HepG2 (cell line): ENCODE data around the gene BRD3. TPM values are rescaled to one million over a fixed set of nuclear protein-coding genes. Genes with fewer than 3 reads are reported as not detected.

Source experiments
- TEAD2 ChIP-seq: sonication (generic); formaldehyde crosslinking; IDR thresholded peaks from 2 replicates; pipeline ENCODE4 v1.9.0; 2021; ENCODE audit warnings: missing genetic modification reagents
- THAP11 ChIP-seq: IDR thresholded peaks from 2 replicates; pipeline ENCODE4 v1.6.1; 2016; ENCODE audit warnings: missing biosample characterization, missing genetic modification reagents
- ZEB1 ChIP-seq: IDR thresholded peaks from 2 replicates; pipeline ENCODE4 v1.6.1; 2012; ENCODE audit warnings: mild to moderate bottlenecking, low read depth, inconsistent platforms; ENCODE audit not compliant: insufficient replicate concordance
- ZFY ChIP-seq: sonication (generic); formaldehyde crosslinking; IDR thresholded peaks from 2 replicates; pipeline ENCODE4 v1.4.0; 2020; ENCODE audit warnings: missing genetic modification reagents
- ZMYM3 ChIP-seq: sonication (generic); formaldehyde crosslinking; IDR thresholded peaks from 2 replicates; pipeline ENCODE4 v1.5.1; 2020; ENCODE audit warnings: mild to moderate bottlenecking, missing genetic modification reagents
- ZNF17 ChIP-seq: sonication (generic); formaldehyde crosslinking; IDR thresholded peaks from 2 replicates; pipeline ENCODE4 v1.5.0; 2020; ENCODE audit warnings: mild to moderate bottlenecking, missing genetic modification reagents
- ZNF292 ChIP-seq: sonication (generic); formaldehyde crosslinking; IDR thresholded peaks from 2 replicates; pipeline ENCODE4 v1.8.1; 2022; ENCODE audit warnings: mild to moderate bottlenecking, low read depth, missing genetic modification reagents, borderline replicate concordance
- ZNF713 ChIP-seq: sonication (generic); formaldehyde crosslinking; IDR thresholded peaks from 2 replicates; pipeline ENCODE4 v1.4.0; 2020; ENCODE audit warnings: mild to moderate bottlenecking, missing genetic modification reagents
- ZNF75D ChIP-seq: sonication (generic); formaldehyde crosslinking; IDR thresholded peaks from 2 replicates; pipeline ENCODE4 v1.8.1; 2023; ENCODE audit warnings: missing genetic modification reagents, mild to moderate bottlenecking, borderline replicate concordance
- polyA plus RNA-seq, 8 experiments: library from polyadenylated mRNA; depleted of rRNA in 3 of 8; stranded (reverse) in 7 of 8; unstranded in 1 of 8; fragments of >200 nt; fragmentation: Illumina TruSeq in 4 of 8; extraction: Trizol in 4 of 8; gene quantifications; 2 replicates each; pipeline versions ENCODE4 v1.2.1 to v1.2.3, GENCODE V29; 2011 to 2016; ENCODE audit warnings: low read depth in 4 of 8, missing spikeins in 1 of 8, mixed read lengths in 1 of 8; ENCODE audit not compliant: insufficient read depth in 1 of 8
- total RNA-seq, 5 experiments: library from RNA; depleted of rRNA; stranded (reverse); fragments of >200 nt; fragmentation: Illumina TruSeq; extraction: Trizol; gene quantifications; 2 replicates each; pipeline ENCODE4 v1.2.3, GENCODE V29; 2016; ENCODE audit warnings: low read depth in 1 of 5
- TF ChIP-seq, protein P1 (sequence below): sonication (generic); formaldehyde crosslinking; IDR thresholded peaks from 2 replicates; pipeline ENCODE4 v1.9.0; 2021; ENCODE audit warnings: mild to moderate bottlenecking, missing genetic modification reagents

The BRD3 gene
- total and polyA plus RNA-seq, 2 of the 13 experiments (the other 11 are each of a cell fraction or from before 2014, with no cell fraction given): 5.9 to 12.9 TPM

DNA sequence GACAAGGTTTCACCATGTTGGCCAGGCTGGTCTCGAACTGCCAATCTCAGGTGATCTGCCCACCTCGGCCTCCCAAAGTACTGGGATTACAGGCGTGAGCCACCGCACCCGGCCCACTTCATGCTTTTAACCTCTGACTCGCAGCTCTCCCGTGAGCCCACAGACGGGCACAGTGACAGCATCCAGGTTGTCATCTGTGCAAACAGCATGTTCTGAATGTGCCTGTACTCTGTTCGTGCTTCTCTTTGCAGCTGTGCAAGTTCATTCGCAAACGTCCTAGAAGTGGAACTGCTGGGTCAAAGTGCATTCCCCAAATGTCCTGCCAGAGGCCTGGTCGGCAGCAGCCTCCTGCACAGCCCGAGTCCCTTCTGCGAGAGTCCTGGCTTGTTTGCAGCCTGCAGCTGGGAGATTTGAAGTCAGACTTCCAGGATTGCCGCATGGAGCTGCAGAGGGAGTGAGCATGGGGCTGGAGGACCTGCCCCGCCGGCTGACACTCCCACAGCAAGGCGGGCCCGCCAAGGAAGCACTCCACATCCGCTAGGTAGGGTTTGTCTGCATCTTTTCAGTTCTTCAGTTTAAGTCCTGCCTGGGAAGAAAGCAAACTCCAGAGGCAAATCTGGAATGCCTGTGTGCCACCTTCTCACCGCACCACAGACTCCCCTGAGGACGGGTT lies 39.1 kb downstream of the BRD3 start (continued):
- no peak for TF ChIP-seq ZNF75D (CRISPR knock-in tag)
- no peak for TF ChIP-seq THAP11 (CRISPR knock-in tag)
- no peak for TF ChIP-seq ZNF17 (CRISPR knock-in tag)
- no peak for TF ChIP-seq TEAD2 (CRISPR knock-in tag)
- TF ChIP-seq, protein P1, sequence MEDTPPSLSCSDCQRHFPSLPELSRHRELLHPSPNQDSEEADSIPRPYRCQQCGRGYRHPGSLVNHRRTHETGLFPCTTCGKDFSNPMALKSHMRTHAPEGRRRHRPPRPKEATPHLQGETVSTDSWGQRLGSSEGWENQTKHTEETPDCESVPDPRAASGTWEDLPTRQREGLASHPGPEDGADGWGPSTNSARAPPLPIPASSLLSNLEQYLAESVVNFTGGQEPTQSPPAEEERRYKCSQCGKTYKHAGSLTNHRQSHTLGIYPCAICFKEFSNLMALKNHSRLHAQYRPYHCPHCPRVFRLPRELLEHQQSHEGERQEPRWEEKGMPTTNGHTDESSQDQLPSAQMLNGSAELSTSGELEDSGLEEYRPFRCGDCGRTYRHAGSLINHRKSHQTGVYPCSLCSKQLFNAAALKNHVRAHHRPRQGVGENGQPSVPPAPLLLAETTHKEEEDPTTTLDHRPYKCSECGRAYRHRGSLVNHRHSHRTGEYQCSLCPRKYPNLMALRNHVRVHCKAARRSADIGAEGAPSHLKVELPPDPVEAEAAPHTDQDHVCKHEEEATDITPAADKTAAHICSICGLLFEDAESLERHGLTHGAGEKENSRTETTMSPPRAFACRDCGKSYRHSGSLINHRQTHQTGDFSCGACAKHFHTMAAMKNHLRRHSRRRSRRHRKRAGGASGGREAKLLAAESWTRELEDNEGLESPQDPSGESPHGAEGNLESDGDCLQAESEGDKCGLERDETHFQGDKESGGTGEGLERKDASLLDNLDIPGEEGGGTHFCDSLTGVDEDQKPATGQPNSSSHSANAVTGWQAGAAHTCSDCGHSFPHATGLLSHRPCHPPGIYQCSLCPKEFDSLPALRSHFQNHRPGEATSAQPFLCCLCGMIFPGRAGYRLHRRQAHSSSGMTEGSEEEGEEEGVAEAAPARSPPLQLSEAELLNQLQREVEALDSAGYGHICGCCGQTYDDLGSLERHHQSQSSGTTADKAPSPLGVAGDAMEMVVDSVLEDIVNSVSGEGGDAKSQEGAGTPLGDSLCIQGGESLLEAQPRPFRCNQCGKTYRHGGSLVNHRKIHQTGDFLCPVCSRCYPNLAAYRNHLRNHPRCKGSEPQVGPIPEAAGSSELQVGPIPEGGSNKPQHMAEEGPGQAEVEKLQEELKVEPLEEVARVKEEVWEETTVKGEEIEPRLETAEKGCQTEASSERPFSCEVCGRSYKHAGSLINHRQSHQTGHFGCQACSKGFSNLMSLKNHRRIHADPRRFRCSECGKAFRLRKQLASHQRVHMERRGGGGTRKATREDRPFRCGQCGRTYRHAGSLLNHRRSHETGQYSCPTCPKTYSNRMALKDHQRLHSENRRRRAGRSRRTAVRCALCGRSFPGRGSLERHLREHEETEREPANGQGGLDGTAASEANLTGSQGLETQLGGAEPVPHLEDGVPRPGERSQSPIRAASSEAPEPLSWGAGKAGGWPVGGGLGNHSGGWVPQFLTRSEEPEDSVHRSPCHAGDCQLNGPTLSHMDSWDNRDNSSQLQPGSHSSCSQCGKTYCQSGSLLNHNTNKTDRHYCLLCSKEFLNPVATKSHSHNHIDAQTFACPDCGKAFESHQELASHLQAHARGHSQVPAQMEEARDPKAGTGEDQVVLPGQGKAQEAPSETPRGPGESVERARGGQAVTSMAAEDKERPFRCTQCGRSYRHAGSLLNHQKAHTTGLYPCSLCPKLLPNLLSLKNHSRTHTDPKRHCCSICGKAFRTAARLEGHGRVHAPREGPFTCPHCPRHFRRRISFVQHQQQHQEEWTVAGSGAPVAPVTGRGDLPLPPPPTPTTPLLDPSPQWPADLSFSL (CRISPR knock-in tag): no peak
- no peak for TF ChIP-seq ZMYM3
- peak; percentile 29; the same call in 1 of the 2 replicates for TF ChIP-seq ZFY (CRISPR knock-in tag)
- no peak for TF ChIP-seq ZNF713 (CRISPR knock-in tag)
- no peak for TF ChIP-seq ZEB1
- TF ChIP-seq ZNF292 (CRISPR knock-in tag): peak; percentile 42; the same call in 1 of the 2 replicates
